ENCODE measurements around the gene OBI1. TPM values are rescaled to one million over a fixed set of nuclear protein-coding genes. Genes with fewer than 3 reads are reported as not detected.

The OBI1 gene
- total and polyA plus RNA-seq, 9 of the 15 experiments (the other 6 are each of a cell fraction or from before 2014, with no cell fraction given) = 8.7 to 18.4 (median 14.2) TPM

- DNase-seq (ENCODE audit: extremely low read depth in 1 of 4, low spot score in 3 of 4) = no peak
- Histone ChIP-seq H3K4me2 (ENCODE audit: insufficient read depth, low read length) (no peak overlapping the region), H2AFZ (ENCODE audit: low read depth, low read length) (no peak overlapping the region), H3K4me3 (no peak overlapping the region), H3K9me1 (ENCODE audit: control insufficient read depth, insufficient read depth, low read length) (no peaks in the 10 kb centered on the region), H4K20me1 (replicated peaks; ENCODE audit: control insufficient read depth, insufficient read depth, low read length) (no peaks in the 10 kb centered on the region), H3K36me3 (ENCODE audit: control insufficient read depth, insufficient read depth, low read length) (no peaks in the 10 kb centered on the region), H3K9ac (ENCODE audit: insufficient read depth in 1 of 2, low read depth in 2 of 2, low read length in 2 of 2) (no peak overlapping the region), H3K79me2 (ENCODE audit: control insufficient read depth, insufficient read depth, low read length) (no peaks in the 10 kb centered on the region), H3K27ac (ENCODE audit: extremely low read depth, low read depth, low read length) (no peak overlapping the region), H3K4me1 (replicated peaks in 1 of 2; ENCODE audit: control insufficient read depth in 2 of 2, insufficient read depth in 2 of 2, low read length in 2 of 2) (no peaks in the 10 kb centered on the region), H3K9me3 (replicated peaks; ENCODE audit: control insufficient read depth, insufficient read depth, low read depth, low read length) (no peaks in the 10 kb centered on the region), H3K27me3 (ENCODE audit: control insufficient read depth in 2 of 2, insufficient read depth in 2 of 2, low read length in 2 of 2) (peaks cover 0 to 7% of the 10 kb centered on the region in 2 experiments; a peak in 2 of 5 replicates)
- intact Hi-C loops (cut with micrococcal nuclease) (no loop called here), in situ Hi-C loops (cut with MboI) (no loop called here)
- TF ChIP-seq MEF2D (tag; conservative IDR thresholded peaks at IDR 0.05; ENCODE audit: low read depth) = no peak
- TF ChIP-seq MED1 (CRISPR knock-in tag; IDR thresholded peaks at IDR 0.05; ENCODE audit: borderline replicate concordance) = no peak
- TF ChIP-seq ARHGAP35 (IDR thresholded peaks at IDR 0.05; ENCODE audit: partially characterized antibody) = no peak
- 0 out of 2 replicates have a peak, but pooled peaks have one; percentile 59 for TF ChIP-seq BRCA1 (IDR thresholded peaks at IDR 0.05)
- TF ChIP-seq BRCA1 (CRISPR knock-in tag; IDR thresholded peaks at IDR 0.05) = no peak
- TF ChIP-seq MTA3 (IDR thresholded peaks at IDR 0.05; ENCODE audit: borderline replicate concordance) = no peak
- TF ChIP-seq BCOR (IDR thresholded peaks at IDR 0.05) = no peak
- TF ChIP-seq MLLT1 (IDR thresholded peaks at IDR 0.05) = no peak
- TF ChIP-seq ZBTB33 (CRISPR knock-in tag; IDR thresholded peaks at IDR 0.05) = no peak
- 22% methylated on average over 28 of the region's 29 CpGs for WGBS (ENCODE audit: insufficient coverage, low coverage, missing lambda C conversion rate)
- FAIRE-seq = no peak
- ChIA-PET POLR2A (no interaction called here), CTCF (ENCODE audit: low intra/inter-chr PET ratio) (no interaction called here)
- BruUV-seq (replicated peaks) = no TSS peak
- ATAC-seq = no peak
Observed at GRCh38 chr13:78593652-78594455, 65.1 kb downstream of the OBI1 start.

All from K562 (cell line).